GM23338 (cell line): Measurements from ENCODE around the gene MARCHF10.

Experiments used
- CTCF ChIP-seq, 2 experiments: fragments of 200-600 bp in 1 of 2; sonication (generic) in 1 of 2; conservative IDR thresholded peaks; 2 replicates each; pipeline versions ENCODE4 v1.5.1 to v1.6.1; 2016 to 2017; ENCODE audit warnings: antibody characterized with exemption in 2 of 2, low read depth in 2 of 2, mild to moderate bottlenecking in 2 of 2, moderate library complexity in 1 of 2
- EZH2 ChIP-seq: fragments of 200-600 bp; sonication (generic); IDR thresholded peaks from one replicate; pipeline ENCODE4 v1.8.0; 2017; ENCODE audit warnings: antibody characterized with exemption, mild to moderate bottlenecking, low read depth; ENCODE audit not compliant: unreplicated experiment
- NANOG ChIP-seq: IDR thresholded peaks from 2 replicates; pipeline ENCODE4 v1.6.1; 2016; ENCODE audit warnings: antibody characterized with exemption, borderline replicate concordance
- POLR2AphosphoS5 ChIP-seq: IDR thresholded peaks from 2 replicates; pipeline ENCODE4 v1.6.1; 2016; ENCODE audit warnings: antibody characterized with exemption, low read depth
- ZNF331 ChIP-seq: fragments of 250-450 bp; sonication (Bioruptor Pico); IDR thresholded peaks from 2 replicates; pipeline ENCODE4 v1.5.0; 2020; ENCODE audit warnings: low read depth, mild to moderate bottlenecking, moderate library complexity
- TF ChIP-seq, protein P1 (sequence below): IDR thresholded peaks from one replicate; pipeline ENCODE4 v1.6.1; 2018; ENCODE audit warnings: antibody characterized with exemption; ENCODE audit not compliant: unreplicated experiment

- TF ChIP-seq, protein P1, sequence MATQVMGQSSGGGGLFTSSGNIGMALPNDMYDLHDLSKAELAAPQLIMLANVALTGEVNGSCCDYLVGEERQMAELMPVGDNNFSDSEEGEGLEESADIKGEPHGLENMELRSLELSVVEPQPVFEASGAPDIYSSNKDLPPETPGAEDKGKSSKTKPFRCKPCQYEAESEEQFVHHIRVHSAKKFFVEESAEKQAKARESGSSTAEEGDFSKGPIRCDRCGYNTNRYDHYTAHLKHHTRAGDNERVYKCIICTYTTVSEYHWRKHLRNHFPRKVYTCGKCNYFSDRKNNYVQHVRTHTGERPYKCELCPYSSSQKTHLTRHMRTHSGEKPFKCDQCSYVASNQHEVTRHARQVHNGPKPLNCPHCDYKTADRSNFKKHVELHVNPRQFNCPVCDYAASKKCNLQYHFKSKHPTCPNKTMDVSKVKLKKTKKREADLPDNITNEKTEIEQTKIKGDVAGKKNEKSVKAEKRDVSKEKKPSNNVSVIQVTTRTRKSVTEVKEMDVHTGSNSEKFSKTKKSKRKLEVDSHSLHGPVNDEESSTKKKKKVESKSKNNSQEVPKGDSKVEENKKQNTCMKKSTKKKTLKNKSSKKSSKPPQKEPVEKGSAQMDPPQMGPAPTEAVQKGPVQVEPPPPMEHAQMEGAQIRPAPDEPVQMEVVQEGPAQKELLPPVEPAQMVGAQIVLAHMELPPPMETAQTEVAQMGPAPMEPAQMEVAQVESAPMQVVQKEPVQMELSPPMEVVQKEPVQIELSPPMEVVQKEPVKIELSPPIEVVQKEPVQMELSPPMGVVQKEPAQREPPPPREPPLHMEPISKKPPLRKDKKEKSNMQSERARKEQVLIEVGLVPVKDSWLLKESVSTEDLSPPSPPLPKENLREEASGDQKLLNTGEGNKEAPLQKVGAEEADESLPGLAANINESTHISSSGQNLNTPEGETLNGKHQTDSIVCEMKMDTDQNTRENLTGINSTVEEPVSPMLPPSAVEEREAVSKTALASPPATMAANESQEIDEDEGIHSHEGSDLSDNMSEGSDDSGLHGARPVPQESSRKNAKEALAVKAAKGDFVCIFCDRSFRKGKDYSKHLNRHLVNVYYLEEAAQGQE: no peak
- no peak for TF ChIP-seq EZH2
- TF ChIP-seq CTCF (conservative IDR thresholded peaks at IDR 0.05; ENCODE audit: low read depth in 2 of 2): no peak
- TF ChIP-seq POLR2AphosphoS5: no peak
- no peak for TF ChIP-seq ZNF331 (CRISPR knock-in tag)
- no peak for TF ChIP-seq NANOG
These were observed 93.9 kb downstream of the MARCHF10 start for GRCh38 chr17:62714016-62714777.
